Smooth muscle cell (in vitro differentiated cells): ENCODE measurements around the gene RUBCNL. TPM values are rescaled to one million over a fixed set of nuclear protein-coding genes. Genes with fewer than 3 reads are reported as not detected.

ENCODE experiments used
- DNase-seq: peaks from one replicate; lab custom pipeline; 2025; ENCODE audit not compliant: unreplicated experiment; lab: John Stamatoyannopoulos, UW
- H2AFZ ChIP-seq: fragments of 200-600 bp; sonication (generic); 2 replicates; pipeline ENCODE4 v1.6.0; 2016; ENCODE audit warnings: antibody characterized with exemption, low read depth, mild to moderate bottlenecking
- H3F3A ChIP-seq: fragments of 200-600 bp; sonication (generic); 2 replicates; pipeline ENCODE4 v1.6.0; 2017; ENCODE audit warnings: antibody characterized with exemption, low read depth
- H3K27ac ChIP-seq: fragments of 200-600 bp; sonication (generic); 2 replicates; pipeline ENCODE4 v1.5.1; 2016; ENCODE audit warnings: low read depth, mild to moderate bottlenecking
- H3K27me3 ChIP-seq: fragments of 200-600 bp; sonication (generic); 2 replicates; pipeline ENCODE4 v1.6.1; 2016; ENCODE audit warnings: low read depth, mild to moderate bottlenecking
- H3K36me3 ChIP-seq: fragments of 200-600 bp; sonication (generic); 2 replicates; pipeline ENCODE4 v1.5.1; 2016; ENCODE audit warnings: low read depth
- H3K4me1 ChIP-seq: fragments of 200-600 bp; sonication (generic); 2 replicates; pipeline ENCODE4 v1.5.1; 2016; ENCODE audit warnings: low read depth
- H3K4me2 ChIP-seq: fragments of 200-600 bp; sonication (generic); 2 replicates; pipeline ENCODE4 v1.6.0; 2016; ENCODE audit warnings: mild to moderate bottlenecking
- H3K4me3 ChIP-seq: fragments of 200-600 bp; sonication (generic); 2 replicates; pipeline ENCODE4 v1.5.1; 2016; ENCODE audit warnings: mild to moderate bottlenecking
- H3K79me2 ChIP-seq: fragments of 200-600 bp; sonication (generic); 2 replicates; pipeline ENCODE4 v1.6.0; 2016; ENCODE audit warnings: low read depth, mild to moderate bottlenecking
- H3K9ac ChIP-seq: fragments of 200-600 bp; sonication (generic); 2 replicates; pipeline ENCODE4 v1.6.0; 2016; ENCODE audit warnings: low read depth
- H3K9me3 ChIP-seq: fragments of 200-600 bp; sonication (generic); replicated peaks from 2 replicates; pipeline ENCODE4 v1.5.1; 2016; ENCODE audit warnings: low read depth
- H4K20me1 ChIP-seq: fragments of 200-600 bp; sonication (generic); 2 replicates; pipeline ENCODE4 v1.6.0; 2016; ENCODE audit warnings: low read depth
- WGBS: methylation state at CpG from one replicate; pipeline ENCODE4 v1.1.7; 2016; ENCODE audit warnings: low lambda C conversion rate; 5-methylcytosine and 5-hydroxymethylcytosine counted together
- polyA plus RNA-seq: library from polyadenylated mRNA; unstranded; fragments of >200 nt; fragmentation: Nextera tagmentation; extraction: Ambion mirVana; gene quantifications from 2 replicates; pipeline ENCODE4 v1.2.1, GENCODE V29; 2016
- total RNA-seq: library from RNA; depleted of rRNA; stranded (reverse); fragments of >200 nt; gene quantifications from 2 replicates; pipeline ENCODE4 v1.2.3, GENCODE V29; 2014
- TF ChIP-seq, protein P1 (sequence below): fragments of 200-600 bp; sonication (generic); IDR thresholded peaks from 2 replicates; pipeline ENCODE4 v1.5.1; 2017; ENCODE audit warnings: borderline replicate concordance, mild to moderate bottlenecking, antibody characterized with exemption; ENCODE audit not compliant: insufficient read depth, poor library complexity, severe bottlenecking

Gene RUBCNL
- total and polyA plus RNA-seq, 2 experiments from 2014 or later = 0.49 TPM; not detected in 1

- WGBS = 62% methylated on average over 17 of the region's 17 CpGs
- no peak overlapping the region for H3K9ac ChIP-seq
- no peaks in the 10 kb centered on the region for H3K36me3 ChIP-seq
- no peaks in the 10 kb centered on the region for H4K20me1 ChIP-seq
- peak overlapping the region; percentile 49 for H2AFZ ChIP-seq
- no peaks in the 10 kb centered on the region for H3K4me1 ChIP-seq
- no peaks in the 10 kb centered on the region for H3F3A ChIP-seq
- no peaks in the 10 kb centered on the region for H3K79me2 ChIP-seq
- no peak overlapping the region for H3K4me2 ChIP-seq
- no peaks in the 10 kb centered on the region for H3K9me3 ChIP-seq
- TF ChIP-seq, protein P1, sequence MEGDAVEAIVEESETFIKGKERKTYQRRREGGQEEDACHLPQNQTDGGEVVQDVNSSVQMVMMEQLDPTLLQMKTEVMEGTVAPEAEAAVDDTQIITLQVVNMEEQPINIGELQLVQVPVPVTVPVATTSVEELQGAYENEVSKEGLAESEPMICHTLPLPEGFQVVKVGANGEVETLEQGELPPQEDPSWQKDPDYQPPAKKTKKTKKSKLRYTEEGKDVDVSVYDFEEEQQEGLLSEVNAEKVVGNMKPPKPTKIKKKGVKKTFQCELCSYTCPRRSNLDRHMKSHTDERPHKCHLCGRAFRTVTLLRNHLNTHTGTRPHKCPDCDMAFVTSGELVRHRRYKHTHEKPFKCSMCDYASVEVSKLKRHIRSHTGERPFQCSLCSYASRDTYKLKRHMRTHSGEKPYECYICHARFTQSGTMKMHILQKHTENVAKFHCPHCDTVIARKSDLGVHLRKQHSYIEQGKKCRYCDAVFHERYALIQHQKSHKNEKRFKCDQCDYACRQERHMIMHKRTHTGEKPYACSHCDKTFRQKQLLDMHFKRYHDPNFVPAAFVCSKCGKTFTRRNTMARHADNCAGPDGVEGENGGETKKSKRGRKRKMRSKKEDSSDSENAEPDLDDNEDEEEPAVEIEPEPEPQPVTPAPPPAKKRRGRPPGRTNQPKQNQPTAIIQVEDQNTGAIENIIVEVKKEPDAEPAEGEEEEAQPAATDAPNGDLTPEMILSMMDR = peak; percentile 70
- no peak for DNase-seq
- H3K4me3 ChIP-seq = no peak overlapping the region
- no peaks in the 10 kb centered on the region for H3K27me3 ChIP-seq
- H3K27ac ChIP-seq = no peak overlapping the region
Observed at GRCh38 chr13:46321494-46322225, 65.4 kb downstream of the RUBCNL start.

DNA sequence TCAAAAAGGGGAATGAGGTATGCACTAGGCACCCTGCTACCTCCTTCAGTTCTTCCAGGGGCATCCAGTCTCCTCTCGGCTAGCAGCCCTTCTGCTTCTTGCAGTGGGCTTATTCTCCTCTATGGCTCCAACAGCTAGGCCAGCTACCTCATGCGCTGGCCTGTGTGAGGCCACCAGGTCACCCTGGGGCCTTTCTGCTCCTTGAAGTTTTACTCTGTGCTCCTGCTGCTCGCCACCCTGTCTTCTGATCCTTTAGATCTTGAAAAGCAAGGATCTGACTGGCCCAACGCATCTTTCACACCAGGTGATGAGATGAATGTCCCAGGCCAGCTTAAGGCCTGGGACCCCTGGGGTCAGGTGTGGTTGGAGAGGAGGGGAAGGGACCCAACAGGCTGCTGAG lies 66.2 kb downstream of the RUBCNL start:
- no peak overlapping the region for H3K27ac ChIP-seq
- no peak overlapping the region for H3K4me3 ChIP-seq
- H3K9me3 ChIP-seq = no peaks in the 10 kb centered on the region
- H3K4me2 ChIP-seq = no peak overlapping the region
- H2AFZ ChIP-seq = no peak overlapping the region
- H3K4me1 ChIP-seq = no peaks in the 10 kb centered on the region
- no peaks in the 10 kb centered on the region for H3K79me2 ChIP-seq
- DNase-seq = no peak
- TF ChIP-seq, protein P1 = no peak
- H3F3A ChIP-seq = no peaks in the 10 kb centered on the region
- H4K20me1 ChIP-seq = no peaks in the 10 kb centered on the region
- 89% methylated on average over 4 of the region's 4 CpGs for WGBS
- H3K27me3 ChIP-seq = no peaks in the 10 kb centered on the region
- H3K36me3 ChIP-seq = no peaks in the 10 kb centered on the region
- no peak overlapping the region for H3K9ac ChIP-seq

DNA sequence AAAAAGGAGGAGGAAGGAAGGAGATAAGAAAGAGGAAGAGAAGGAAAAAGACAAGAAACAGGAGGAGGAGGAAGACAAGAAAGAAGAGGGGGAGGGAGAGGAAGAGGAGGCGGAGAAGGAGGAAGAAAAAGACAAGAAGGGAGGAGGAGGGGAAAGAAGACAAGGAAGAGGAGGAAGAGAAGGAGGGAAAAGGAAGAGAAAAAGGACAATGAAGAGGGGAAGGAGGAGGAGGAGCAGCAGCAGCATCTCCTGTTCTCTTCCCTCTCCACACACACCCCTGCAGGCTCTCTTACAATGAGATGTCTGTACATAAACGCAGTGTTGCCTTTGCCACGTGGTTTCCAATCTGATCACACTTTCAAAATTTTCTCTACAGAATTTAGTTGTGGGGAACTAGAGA lies 66.6 kb downstream of the RUBCNL start:
- no peaks in the 10 kb centered on the region for H3K9me3 ChIP-seq
- TF ChIP-seq, protein P1 = no peak
- H3K27ac ChIP-seq = no peak overlapping the region
- no peaks in the 10 kb centered on the region for H3K36me3 ChIP-seq
- no peaks in the 10 kb centered on the region for H4K20me1 ChIP-seq
- no peaks in the 10 kb centered on the region for H3K79me2 ChIP-seq
- no peak overlapping the region for H2AFZ ChIP-seq
- no peaks in the 10 kb centered on the region for H3F3A ChIP-seq
- no peaks in the 10 kb centered on the region for H3K4me1 ChIP-seq
- no peak overlapping the region for H3K4me3 ChIP-seq
- no peaks in the 10 kb centered on the region for H3K27me3 ChIP-seq
- no peak overlapping the region for H3K9ac ChIP-seq
- 80% methylated on average over 3 of the region's 3 CpGs for WGBS
- no peak overlapping the region for H3K4me2 ChIP-seq
- no peak for DNase-seq

- WGBS = 100% methylated on average over 1 of the region's 1 CpG
- TF ChIP-seq, protein P1 = no peak
- Histone ChIP-seq H3K27me3 (no peaks in the 10 kb centered on the region), H3K4me3 (no peak overlapping the region), H3K9me3 (no peaks in the 10 kb centered on the region), H3K27ac (no peak overlapping the region), H3F3A (no peaks in the 10 kb centered on the region), H3K79me2 (no peaks in the 10 kb centered on the region), H3K9ac (no peak overlapping the region), H2AFZ (no peak overlapping the region), H4K20me1 (no peaks in the 10 kb centered on the region), H3K4me2 (no peak overlapping the region), H3K4me1 (no peaks in the 10 kb centered on the region), H3K36me3 (no peaks in the 10 kb centered on the region)
- DNase-seq = no peak
Observed at GRCh38 chr13:46318986-46319385, 68.1 kb downstream of the RUBCNL start.
